Osteoblast (primary cell): ENCODE results near the gene S100A16. TPM values are rescaled to one million over a fixed set of nuclear protein-coding genes. Genes with fewer than 3 reads are reported as not detected.
A peak's percentile ranks its signal among the peaks of the same experiment; 100 is the strongest.

ENCODE experiments used
- DNase-seq: peaks from one replicate; pipeline ENCODE4 v3.0.0; 2011; ENCODE audit warnings: low spot score, mixed read lengths; ENCODE audit not compliant: insufficient read length; ENCODE audit errors: missing footprints
- H2AFZ ChIP-seq: 2 replicates; pipeline ENCODE4 v1.6.0; 2011; ENCODE audit warnings: mild to moderate bottlenecking, low read length
- H3K27ac ChIP-seq: 2 replicates; pipeline ENCODE4 v1.5.1; 2011; ENCODE audit warnings: mild to moderate bottlenecking, low read depth, low read length, moderate library complexity
- H3K27me3 ChIP-seq: 2 replicates; pipeline ENCODE4 v1.6.0; 2012; ENCODE audit warnings: mild to moderate bottlenecking, control low read depth, inconsistent platforms, low read length, moderate library complexity; ENCODE audit not compliant: insufficient read depth
- H3K36me3 ChIP-seq: 2 replicates; pipeline ENCODE4 v1.5.1; 2011; ENCODE audit warnings: mild to moderate bottlenecking, low read length, control low read depth, moderate library complexity; ENCODE audit not compliant: insufficient read depth
- H3K4me1 ChIP-seq: 2 replicates; pipeline ENCODE4 v1.5.1; 2011; ENCODE audit warnings: mild to moderate bottlenecking, low read length, control low read depth, moderate library complexity; ENCODE audit not compliant: insufficient read depth
- H3K4me2 ChIP-seq: 2 replicates; pipeline ENCODE4 v1.6.0; 2011; ENCODE audit warnings: mild to moderate bottlenecking, low read length; ENCODE audit not compliant: insufficient read depth
- H3K4me3 ChIP-seq: fragments of 200-600 bp; sonication (generic); 3 replicates; pipeline ENCODE4 v1.5.1; 2012; ENCODE audit warnings: mild to moderate bottlenecking, low read length, inconsistent platforms; ENCODE audit not compliant: insufficient read depth
- H3K79me2 ChIP-seq: 2 replicates; pipeline ENCODE4 v1.6.0; 2012; ENCODE audit warnings: mild to moderate bottlenecking, low read length, control low read depth, inconsistent platforms; ENCODE audit not compliant: insufficient read depth
- H3K9me3 ChIP-seq: 2 replicates; pipeline ENCODE4 v1.5.1; 2011; ENCODE audit warnings: low read depth, low read length, control low read depth
- H4K20me1 ChIP-seq: 2 replicates; pipeline ENCODE4 v1.6.0; 2012; ENCODE audit warnings: mild to moderate bottlenecking, low read length, control low read depth; ENCODE audit not compliant: insufficient read depth
- total RNA-seq: library from RNA; depleted of rRNA; stranded (reverse); fragments of >200 nt; gene quantifications from 2 replicates; pipeline ENCODE4 v1.2.3, GENCODE V29; 2012
- TF ChIP-seq, protein P1 (sequence below): IDR thresholded peaks from 2 replicates; pipeline ENCODE4 v1.5.1; 2011; ENCODE audit warnings: mild to moderate bottlenecking, low read depth, low read length, moderate library complexity; ENCODE audit errors: extremely low read depth

Gene S100A16
- total RNA-seq, 1 donor, result 190 TPM

- Histone ChIP-seq H3K9me3 (no peaks in the 10 kb centered on the region), H3K4me1 (peaks cover 29% of the 10 kb centered on the region), H4K20me1 (peaks cover 16% of the 10 kb centered on the region), H3K27ac (no peak overlapping the region), H3K27me3 (no peaks in the 10 kb centered on the region), H3K36me3 (peaks cover 39% of the 10 kb centered on the region), H3K4me2 (no peak overlapping the region), H3K79me2 (peaks cover 49% of the 10 kb centered on the region), H3K4me3 (no peak overlapping the region), H2AFZ (no peak overlapping the region)
- TF ChIP-seq, protein P1, sequence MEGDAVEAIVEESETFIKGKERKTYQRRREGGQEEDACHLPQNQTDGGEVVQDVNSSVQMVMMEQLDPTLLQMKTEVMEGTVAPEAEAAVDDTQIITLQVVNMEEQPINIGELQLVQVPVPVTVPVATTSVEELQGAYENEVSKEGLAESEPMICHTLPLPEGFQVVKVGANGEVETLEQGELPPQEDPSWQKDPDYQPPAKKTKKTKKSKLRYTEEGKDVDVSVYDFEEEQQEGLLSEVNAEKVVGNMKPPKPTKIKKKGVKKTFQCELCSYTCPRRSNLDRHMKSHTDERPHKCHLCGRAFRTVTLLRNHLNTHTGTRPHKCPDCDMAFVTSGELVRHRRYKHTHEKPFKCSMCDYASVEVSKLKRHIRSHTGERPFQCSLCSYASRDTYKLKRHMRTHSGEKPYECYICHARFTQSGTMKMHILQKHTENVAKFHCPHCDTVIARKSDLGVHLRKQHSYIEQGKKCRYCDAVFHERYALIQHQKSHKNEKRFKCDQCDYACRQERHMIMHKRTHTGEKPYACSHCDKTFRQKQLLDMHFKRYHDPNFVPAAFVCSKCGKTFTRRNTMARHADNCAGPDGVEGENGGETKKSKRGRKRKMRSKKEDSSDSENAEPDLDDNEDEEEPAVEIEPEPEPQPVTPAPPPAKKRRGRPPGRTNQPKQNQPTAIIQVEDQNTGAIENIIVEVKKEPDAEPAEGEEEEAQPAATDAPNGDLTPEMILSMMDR, result no peak
- no peak for DNase-seq
These were observed 6.7 kb downstream of the S100A16 start for GRCh38 chr1:153606194-153606593.

- no peak overlapping the region for H3K27ac ChIP-seq
- peaks cover 14% of the 10 kb centered on the region for H3K4me1 ChIP-seq
- H3K9me3 ChIP-seq, result no peaks in the 10 kb centered on the region
- H3K4me3 ChIP-seq, result no peak overlapping the region
- H3K27me3 ChIP-seq, result no peaks in the 10 kb centered on the region
- no peak for DNase-seq
- H3K79me2 ChIP-seq, result peaks cover 18% of the 10 kb centered on the region
- no peak overlapping the region for H2AFZ ChIP-seq
- H4K20me1 ChIP-seq, result peaks cover 7% of the 10 kb centered on the region
- no peak overlapping the region for H3K4me2 ChIP-seq
- H3K36me3 ChIP-seq, result peaks cover 37% of the 10 kb centered on the region
- TF ChIP-seq, protein P1, result no peak
These were observed 10.2 kb downstream of the S100A16 start for GRCh38 chr1:153602749-153603148.

DNA sequence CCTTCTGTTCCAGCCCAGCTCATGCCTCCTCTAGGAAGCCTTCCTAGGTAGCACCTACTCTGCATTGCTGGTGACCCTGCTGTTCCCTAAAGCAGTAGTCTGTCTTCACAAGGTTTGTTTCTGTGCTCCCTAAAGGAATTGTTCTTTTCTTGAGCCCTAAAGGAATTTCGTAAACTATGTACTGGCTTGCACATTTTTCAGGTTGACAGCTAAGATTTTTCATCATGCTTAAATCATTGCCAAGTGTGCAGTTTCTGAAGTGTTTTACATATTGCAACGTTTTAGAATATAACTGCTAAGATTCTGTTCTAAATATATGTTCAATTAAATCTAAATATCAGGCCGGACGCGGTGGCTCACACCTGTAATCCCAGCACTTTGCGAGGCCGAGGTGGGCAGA is 13.1 kb downstream of the S100A16 start:
- peaks cover 11% of the 10 kb centered on the region for H3K36me3 ChIP-seq
- no peak overlapping the region for H3K27ac ChIP-seq
- TF ChIP-seq, protein P1, result no peak

DNA sequence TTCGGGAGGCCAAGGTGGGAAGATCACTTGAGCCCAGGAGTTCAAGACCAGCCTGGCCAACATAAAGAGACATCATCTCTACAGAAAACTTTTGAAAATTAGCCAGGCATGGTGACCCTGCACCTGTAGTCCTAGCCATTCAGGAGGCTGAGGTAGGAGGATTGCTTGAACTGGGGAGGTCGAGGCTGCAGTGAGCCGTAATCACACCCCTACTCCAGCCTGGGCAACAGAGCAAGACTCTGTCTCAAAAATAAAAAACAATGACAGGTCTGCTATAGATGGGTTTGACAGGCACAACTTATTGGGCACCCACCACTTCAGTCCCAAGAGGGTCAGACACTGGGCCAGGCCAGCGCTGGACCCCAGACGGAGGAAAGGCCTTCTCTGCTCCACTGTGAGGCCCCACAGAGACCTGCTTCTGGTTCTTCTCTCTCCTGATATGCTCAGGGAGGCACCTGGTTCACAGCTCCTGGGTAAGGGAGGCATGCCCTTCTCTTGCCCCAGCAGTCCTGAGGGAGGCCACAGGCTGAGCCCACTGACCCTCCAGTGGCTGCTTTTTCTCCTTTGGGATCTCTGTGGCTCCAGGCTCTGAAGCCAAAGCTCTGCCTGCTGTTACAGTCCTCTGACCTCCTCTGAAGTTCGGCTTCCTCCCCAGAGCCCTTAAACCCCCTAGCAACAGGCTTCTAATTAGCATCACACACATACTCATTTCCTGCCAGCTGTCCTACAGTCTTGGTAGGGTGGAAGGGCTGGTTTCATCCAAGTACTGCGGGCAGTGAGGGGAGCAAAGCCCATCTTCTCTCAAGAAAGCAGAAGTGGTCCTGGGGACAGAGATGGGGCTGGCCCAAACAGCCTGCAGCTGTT is 14.4 kb downstream of the S100A16 start:
- H4K20me1 ChIP-seq, result no peaks in the 10 kb centered on the region
- no peak overlapping the region for H3K4me3 ChIP-seq
- H3K9me3 ChIP-seq, result no peaks in the 10 kb centered on the region
- peaks cover 20% of the 10 kb centered on the region for H3K4me1 ChIP-seq
- peaks cover 6% of the 10 kb centered on the region for H3K36me3 ChIP-seq
- TF ChIP-seq, protein P1, result no peak
- peak overlapping the region; percentile 4 for H2AFZ ChIP-seq
- H3K4me2 ChIP-seq, result no peak overlapping the region
- peak overlapping the region; percentile 72 for H3K27ac ChIP-seq
- no peaks in the 10 kb centered on the region for H3K79me2 ChIP-seq
- no peaks in the 10 kb centered on the region for H3K27me3 ChIP-seq
- DNase-seq, result peak; percentile 91

More for the DNA sequence above, 13.1 kb downstream of the S100A16 start:
- peaks cover 20% of the 10 kb centered on the region for H3K4me1 ChIP-seq
- no peaks in the 10 kb centered on the region for H3K9me3 ChIP-seq
- peaks cover 2% of the 10 kb centered on the region for H3K79me2 ChIP-seq
- H2AFZ ChIP-seq, result no peak overlapping the region
- H3K4me2 ChIP-seq, result no peak overlapping the region
- no peaks in the 10 kb centered on the region for H4K20me1 ChIP-seq
- H3K27me3 ChIP-seq, result no peaks in the 10 kb centered on the region
- DNase-seq, result no peak
- H3K4me3 ChIP-seq, result no peak overlapping the region
